ENCODE results near the gene ARF6. TPM values are rescaled to one million over a fixed set of nuclear protein-coding genes. Genes with fewer than 3 reads are reported as not detected.

ARF6 gene
- total and polyA plus RNA-seq, 9 of the 15 experiments (the other 6 are each of a cell fraction or from before 2014, with no cell fraction given) = 15.3 to 35.2 (median 24.9) TPM

GRCh38 chr14:49852301-49853157 lies 40.4 kb upstream of the ARF6 start, which contains the start of gene NEMF (continued):
- no peak for TF ChIP-seq THRA (IDR thresholded peaks at IDR 0.05)
- no peak for TF ChIP-seq CTBP1 (IDR thresholded peaks at IDR 0.05; ENCODE audit: borderline replicate concordance)
- TF ChIP-seq SAP30 (IDR thresholded peaks at IDR 0.05; ENCODE audit: borderline replicate concordance, insufficient read depth, low read depth, low read length, poor library complexity, severe bottlenecking) = peak; percentile 58
- TF ChIP-seq BCL6 (CRISPR knock-in tag; IDR thresholded peaks at IDR 0.05) = no peak
- no peak for TF ChIP-seq CREBBP (IDR thresholded peaks at IDR 0.05; ENCODE audit: low read depth, low read length)
- TF ChIP-seq STAT5B (CRISPR knock-in tag; IDR thresholded peaks at IDR 0.05) = no peak
- TF ChIP-seq PHB (CRISPR knock-in tag; IDR thresholded peaks at IDR 0.05) = no peak
- no peak for TF ChIP-seq NFIX (CRISPR knock-in tag; IDR thresholded peaks at IDR 0.05; ENCODE audit: low read depth)
- TF ChIP-seq PYGO2 (tag; IDR thresholded peaks at IDR 0.05) = no peak
- TF ChIP-seq PHB2 (IDR thresholded peaks at IDR 0.05; ENCODE audit: low read depth) = no peak
- TF ChIP-seq ZNF561 (CRISPR knock-in tag; conservative IDR thresholded peaks at IDR 0.05) = no peak
- peak; percentile 30; the same call in 1 of the 2 replicates for TF ChIP-seq SOX6 (IDR thresholded peaks at IDR 0.05)
- TF ChIP-seq ZNF507 (tag; conservative IDR thresholded peaks at IDR 0.05) = no peak
- peak; percentile 26; the same call in 1 of the 2 replicates for TF ChIP-seq ARID1B (IDR thresholded peaks at IDR 0.05)
- TF ChIP-seq EP400 (IDR thresholded peaks at IDR 0.05) = peak; percentile 73
- no peak for TF ChIP-seq ZNF384 (IDR thresholded peaks at IDR 0.05; ENCODE audit: low read depth, low read length)
- no peak for TF ChIP-seq NCOA1 (IDR thresholded peaks at IDR 0.05; ENCODE audit: low read depth)
- TF ChIP-seq, protein P1, sequence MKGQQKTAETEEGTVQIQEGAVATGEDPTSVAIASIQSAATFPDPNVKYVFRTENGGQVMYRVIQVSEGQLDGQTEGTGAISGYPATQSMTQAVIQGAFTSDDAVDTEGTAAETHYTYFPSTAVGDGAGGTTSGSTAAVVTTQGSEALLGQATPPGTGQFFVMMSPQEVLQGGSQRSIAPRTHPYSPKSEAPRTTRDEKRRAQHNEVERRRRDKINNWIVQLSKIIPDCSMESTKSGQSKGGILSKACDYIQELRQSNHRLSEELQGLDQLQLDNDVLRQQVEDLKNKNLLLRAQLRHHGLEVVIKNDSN (CRISPR knock-in tag; IDR thresholded peaks at IDR 0.05) = no peak
- TF ChIP-seq ZNF347 (CRISPR knock-in tag; IDR thresholded peaks at IDR 0.05; ENCODE audit: low read depth) = no peak
- TF ChIP-seq ATF4 (CRISPR knock-in tag; IDR thresholded peaks at IDR 0.05) = no peak
- TF ChIP-seq TCF7L2 (IDR thresholded peaks at IDR 0.05; ENCODE audit: low read depth, low read length) = no peak
- no peak for TF ChIP-seq CBX1 (IDR thresholded peaks at IDR 0.05; ENCODE audit: low read depth)
- TF ChIP-seq ZFP91 (CRISPR knock-in tag; IDR thresholded peaks at IDR 0.05) = no peak
- TF ChIP-seq ZNF134 (CRISPR knock-in tag; conservative IDR thresholded peaks at IDR 0.05) = no peak
- no peak for TF ChIP-seq ETV6 (IDR thresholded peaks at IDR 0.05; ENCODE audit: borderline replicate concordance in 1 of 2, low read depth in 2 of 2, low read length in 1 of 2)
- TF ChIP-seq ETV6 (CRISPR knock-in tag; IDR thresholded peaks at IDR 0.05; ENCODE audit: borderline replicate concordance) = no peak
- no peak for TF ChIP-seq GATAD2B (IDR thresholded peaks at IDR 0.05; ENCODE audit: borderline replicate concordance)

Measured in K562 (cell line).